Endothelial cell of umbilical vein (primary cell): Measurements from ENCODE around the gene LCTL. TPM values are rescaled to one million over a fixed set of nuclear protein-coding genes. Genes with fewer than 3 reads are reported as not detected.

Experiments
- BruUV-seq: library from RNA; stranded (reverse); fragments of 400-500 nt; replicated peaks from 2 replicates; lab custom pipeline; 2021; lab: Mats Ljungman, UMichigan
- CTCF ChIA-PET: fragments of 300-600, 350-600 bp; sonication (Branson Sonifier 250); formaldehyde crosslinking; loops from one replicate; lab custom pipeline; 2021; ENCODE audit warnings: antibody characterized with exemption, inconsistent platforms; lab: Charles Lee
- POLR2A ChIA-PET: fragments of 300-600, 350-600 bp; sonication (Branson Sonifier 250); formaldehyde crosslinking; loops from one replicate; lab custom pipeline; 2021; ENCODE audit warnings: antibody characterized with exemption, inconsistent platforms; lab: Charles Lee
- DNase-seq: peaks from one replicate; pipeline ENCODE4 v3.0.0-alpha.2; 2011; ENCODE audit warnings: low read depth, low spot score
- FAIRE-seq: peaks from 2 replicates; lab custom pipeline; 2011; peaks lifted over from hg19 to GRCh38; lab: Jason Lieb, UNC
- H2AFZ ChIP-seq: 2 replicates; pipeline ENCODE4 v1.6.0; 2012; ENCODE audit warnings: low read depth, low read length, control low read depth, inconsistent platforms
- H3K27ac ChIP-seq: 2 replicates; pipeline ENCODE4 v1.5.1; 2011; ENCODE audit warnings: low read depth, mild to moderate bottlenecking, control low read depth, low read length, moderate library complexity; ENCODE audit not compliant: insufficient read depth
- H3K27me3 ChIP-seq, 2 experiments: 2 replicates each; pipeline versions ENCODE4 v1.6.0 to v1.6.1; 2011; ENCODE audit warnings: low read length in 2 of 2, mixed read lengths in 1 of 2; ENCODE audit not compliant: control insufficient read depth in 2 of 2, insufficient read depth in 2 of 2
- H3K36me3 ChIP-seq, 2 experiments: 2 replicates in 1 of 2; 3 replicates in 1 of 2; pipeline ENCODE4 v1.5.1; 2011; ENCODE audit warnings: low read length in 2 of 2, mild to moderate bottlenecking in 1 of 2, moderate library complexity in 1 of 2; ENCODE audit not compliant: control insufficient read depth in 2 of 2, insufficient read depth in 2 of 2; ENCODE audit errors: extremely low read depth in 1 of 2
- H3K4me1 ChIP-seq: 3 replicates; pipeline ENCODE4 v1.5.1; 2011; ENCODE audit warnings: mild to moderate bottlenecking, low read length; ENCODE audit not compliant: control insufficient read depth, insufficient read depth; ENCODE audit errors: extremely low read depth
- H3K4me2 ChIP-seq: 2 replicates; pipeline ENCODE4 v1.6.1; 2011; ENCODE audit warnings: low read length, control low read depth, mixed read lengths; ENCODE audit not compliant: insufficient read depth
- H3K4me3 ChIP-seq, 3 experiments: fragments of 200-600 bp in 1 of 3; sonication (generic), shearing (Covaris generic) in 1 of 3; replicated peaks in 1 of 3; 2 replicates each; pipeline ENCODE4 v1.5.1; 2011 to 2016; ENCODE audit warnings: control low read depth in 3 of 3, low read length in 3 of 3, mild to moderate bottlenecking in 2 of 3, inconsistent platforms in 1 of 3, low read depth in 1 of 3, moderate library complexity in 1 of 3; ENCODE audit not compliant: insufficient read depth in 1 of 3
- H3K79me2 ChIP-seq: 2 replicates; pipeline ENCODE4 v1.6.0; 2012; ENCODE audit warnings: low read length, inconsistent platforms; ENCODE audit not compliant: control insufficient read depth, insufficient read depth
- H3K9ac ChIP-seq: replicated peaks from 2 replicates; pipeline ENCODE3; 2011; ENCODE audit warnings: low read length, control low read depth; ENCODE audit not compliant: insufficient read depth; ENCODE audit errors: extremely low read depth
- H3K9me1 ChIP-seq: replicated peaks from 3 replicates; pipeline ENCODE4 v1.6.0; 2011; ENCODE audit warnings: mild to moderate bottlenecking, low read length; ENCODE audit not compliant: control insufficient read depth, insufficient read depth; ENCODE audit errors: extremely low read depth
- H3K9me3 ChIP-seq: replicated peaks from 2 replicates; pipeline ENCODE4 v1.5.1; 2012; ENCODE audit warnings: low read length, inconsistent platforms; ENCODE audit not compliant: control insufficient read depth, insufficient read depth
- H4K20me1 ChIP-seq: replicated peaks from 2 replicates; pipeline ENCODE3; 2011; ENCODE audit warnings: mild to moderate bottlenecking, low read length; ENCODE audit not compliant: control insufficient read depth, insufficient read depth; ENCODE audit errors: extremely low read depth
- CTCF ChIP-seq, 2 donors: IDR thresholded peaks; 1 replicate in 1 of 2; 2 replicates in 1 of 2; pipeline ENCODE4 v1.5.1; 2011; ENCODE audit warnings: low read length in 2 of 2, mild to moderate bottlenecking in 2 of 2, moderate library complexity in 2 of 2, control low read depth in 1 of 2, inconsistent platforms in 1 of 2, low read depth in 1 of 2; ENCODE audit not compliant: insufficient read depth in 1 of 2; ENCODE audit errors: extremely low read depth in 1 of 2
- EZH2 ChIP-seq: IDR thresholded peaks from 2 replicates; pipeline ENCODE4 v1.6.1; 2012; ENCODE audit warnings: borderline replicate concordance, low read depth, mild to moderate bottlenecking, moderate library complexity, low read length, inconsistent platforms; ENCODE audit not compliant: severe bottlenecking
- FOS ChIP-seq: IDR thresholded peaks from 2 replicates; pipeline ENCODE4 v1.6.1; 2011; ENCODE audit warnings: mild to moderate bottlenecking, low read length, moderate library complexity, borderline replicate concordance; ENCODE audit not compliant: insufficient read depth
- GATA2 ChIP-seq: IDR thresholded peaks from 2 replicates; pipeline ENCODE4 v1.7.0; 2011; ENCODE audit warnings: low read depth, mild to moderate bottlenecking, moderate library complexity, mixed read lengths, low read length; ENCODE audit not compliant: insufficient read length, insufficient read depth
- JUN ChIP-seq: IDR thresholded peaks from 2 replicates; pipeline ENCODE4 v1.6.1; 2011; ENCODE audit warnings: borderline replicate concordance, low read depth; ENCODE audit not compliant: insufficient read length, insufficient read depth
- MAX ChIP-seq: IDR thresholded peaks from 2 replicates; pipeline ENCODE4 v1.6.1; 2011; ENCODE audit not compliant: insufficient read depth, insufficient read length
- MYC ChIP-seq: IDR thresholded peaks from one replicate; pipeline ENCODE4 v1.6.1; 2011; ENCODE audit warnings: mild to moderate bottlenecking, low read depth, low read length
- POLR2A ChIP-seq: IDR thresholded peaks from 2 replicates; pipeline ENCODE4 v1.6.1; 2012; ENCODE audit warnings: low read depth, mild to moderate bottlenecking, control low read depth, low read length
- POLR2AphosphoS5 ChIP-seq: IDR thresholded peaks from 2 replicates; pipeline ENCODE4 v1.6.1; 2012; ENCODE audit warnings: low read depth, mild to moderate bottlenecking, control low read depth, low read length, moderate library complexity; ENCODE audit not compliant: insufficient read depth
- dilution Hi-C: fragments of 300-500 bp; cut with MboI; formaldehyde crosslinking; loops from one replicate; pipeline ENCODE4 v1.15.0; 2019; ENCODE audit warnings: low sequenced_read_pairs; ENCODE audit not compliant: extremely low pct_ligation_motif_present
- intact Hi-C: fragments of 100-400 bp; cut with micrococcal nuclease; formaldehyde crosslinking; loops from one replicate; pipeline ENCODE4 v1.10.0; 2022
- polyA plus RNA-seq, 4 experiments: library from polyadenylated mRNA; depleted of rRNA in 3 of 4; stranded (reverse) in 3 of 4; unstranded in 1 of 4; fragments of >200 nt; gene quantifications; 2 replicates each; pipeline versions ENCODE4 v1.2.1 to v1.2.3, GENCODE V29; 2011 to 2012; ENCODE audit warnings: missing spikeins in 1 of 4
- total RNA-seq: library from RNA; stranded (reverse); gene quantifications from 2 replicates; pipeline ENCODE4 v1.2.3, GENCODE V29; 2021

LCTL gene
- total and polyA plus RNA-seq, 2 donors (not counting 3 experiments of a cell fraction or from before 2014, with no cell fraction given): 0.04 TPM; not detected in 1

- CTCF ChIA-PET: interaction anchor here (2.0 kb wide), 1 partner anchor 11 kb away, joined by 5 read pairs; no protein-coding TSS in a partner anchor
- TF ChIP-seq EZH2 (no peak), FOS (no peak), MYC (peak; percentile 72), POLR2AphosphoS5 (peak; percentile 78), MAX (peak; percentile 21), POLR2A (peak; percentile 79), JUN (no peak), CTCF (IDR thresholded peaks at IDR 0.05; ENCODE audit: extremely low read depth in 1 of 2, insufficient read depth in 1 of 2, low read depth in 1 of 2, low read length in 2 of 2) (no peak), GATA2 (no peak)
- BruUV-seq: no TSS peak
- H3K36me3 ChIP-seq: peaks cover 20 to 27% of the 10 kb centered on the region in 2 experiments
- POLR2A ChIA-PET: interaction anchor here (1.2 kb wide), 1 partner anchor 610 kb away, joined by 3 read pairs; no protein-coding TSS in a partner anchor
- peak; percentile 79 for FAIRE-seq
- peak within 1 kb of the TSS; percentile 84 for H2AFZ ChIP-seq
- peak within 1 kb of the TSS; percentile 98 for H3K4me2 ChIP-seq
- peak within 1 kb of the TSS; percentile 98 for H3K9ac ChIP-seq
- no peaks in the 10 kb centered on the region for H3K27me3 ChIP-seq
- H3K27ac ChIP-seq: peak within 1 kb of the TSS; percentile 96
- peak within 1 kb of the TSS; percentile 93 to 98 (median 98) for H3K4me3 ChIP-seq
- DNase-seq: peak; percentile 86
- no peaks in the 10 kb centered on the region for H3K9me1 ChIP-seq
- H3K4me1 ChIP-seq: peaks cover 28% of the 10 kb centered on the region
- peaks cover 74% of the 10 kb centered on the region for H3K79me2 ChIP-seq
- H3K9me3 ChIP-seq: no peaks in the 10 kb centered on the region
- dilution Hi-C loops (no loop called here), intact Hi-C loops (loop anchor here (2.0 to 5.0 kb wide), 3 partner anchors 62 to 348 kb away; partner anchors contain the start of gene SMAD6)
- H4K20me1 ChIP-seq: no peaks in the 10 kb centered on the region
These were observed 61.0 kb downstream of the LCTL start, which contains the start of the genes RPL4 and ZWILCH for GRCh38 chr15:66504563-66505429. RPL4 (minus strand) TSS chr15:66504855; CDS start chr15:66504790, 65 bp downstream. ZWILCH (plus strand) TSS chr15:66505326; CDS start chr15:66505339, 13 bp downstream.
